GM18505 (cell line): ENCODE results near the gene GDPD4.

ENCODE experiments used
- ATAC-seq: cut with Tn5 transposase; IDR thresholded peaks from one replicate; pipeline ENCODE4 v1.9.1; 2021; ENCODE audit not compliant: unreplicated experiment
- POLR2A ChIP-seq: IDR thresholded peaks from 4 replicates; pipeline ENCODE4 v1.6.1; 2011; ENCODE audit warnings: borderline replicate concordance; ENCODE audit not compliant: insufficient read depth, insufficient read length; ENCODE audit errors: extremely low read depth

Gene GDPD4

DNA sequence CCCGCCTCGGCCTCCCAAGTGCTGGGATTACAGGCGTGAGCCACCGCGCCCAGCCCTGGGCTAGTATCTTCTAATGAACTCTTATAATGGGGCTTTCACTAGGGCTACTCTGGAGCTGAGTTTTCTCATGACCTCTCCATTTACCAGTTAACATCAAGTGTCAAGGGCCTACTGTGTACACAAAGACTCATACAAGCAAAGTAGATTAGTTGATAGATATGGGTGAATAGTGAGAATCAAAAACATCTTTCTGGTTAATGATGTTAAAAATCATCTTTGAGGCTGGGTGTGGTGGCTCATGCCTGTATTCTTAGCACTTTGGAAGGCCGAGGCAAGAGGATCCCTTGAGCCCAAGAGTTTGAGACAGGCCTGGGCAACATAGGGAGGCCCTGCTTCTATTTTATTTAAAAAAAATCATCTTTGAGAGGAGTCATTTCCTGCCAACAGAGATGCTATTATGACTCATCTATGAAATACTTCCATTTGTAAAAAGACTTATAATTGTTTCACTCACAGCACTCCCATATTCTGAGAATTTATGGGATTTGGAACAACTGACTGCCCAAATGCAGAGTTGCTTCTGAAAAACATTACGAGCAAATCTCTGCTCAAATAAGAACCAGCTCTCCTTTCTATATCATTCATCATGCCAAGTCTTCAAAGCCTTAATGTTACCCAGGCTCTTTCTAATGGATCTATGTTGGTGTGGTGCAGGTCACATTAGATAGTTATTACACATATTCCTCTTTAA lies 57.0 kb downstream of the GDPD4 start:
- no peak for ATAC-seq
- TF ChIP-seq POLR2A = no peak

GRCh38 chr11:77236901-77237300 lies 64.6 kb downstream of the GDPD4 start:
- ATAC-seq = no peak
- TF ChIP-seq POLR2A = no peak

DNA sequence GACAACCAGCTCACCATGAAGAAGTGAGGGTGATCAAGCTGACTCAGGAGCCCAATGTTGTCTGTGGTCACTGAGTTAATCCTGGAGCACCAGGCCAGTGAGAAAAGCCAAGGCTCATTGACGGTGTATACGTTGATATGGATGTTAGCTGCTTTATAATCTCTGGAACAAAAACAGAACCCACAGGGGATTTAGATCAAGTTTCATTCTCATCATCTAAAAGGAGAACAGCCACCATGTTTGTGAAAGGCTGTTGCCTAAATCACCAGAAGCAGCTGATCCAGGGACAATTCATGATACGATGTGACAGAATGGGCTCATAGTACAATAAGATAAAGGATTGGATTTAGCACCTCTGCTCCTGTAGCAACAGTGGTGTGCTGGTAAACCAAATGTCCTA lies 68.5 kb downstream of the GDPD4 start:
- TF ChIP-seq POLR2A = no peak
- ATAC-seq = no peak

GRCh38 chr11:77232242-77232641 lies 69.2 kb downstream of the GDPD4 start:
- TF ChIP-seq POLR2A = no peak
- ATAC-seq = no peak

- TF ChIP-seq POLR2A = no peak
- ATAC-seq = no peak
These were observed 69.7 kb downstream of the GDPD4 start for GRCh38 chr11:77231800-77232199.

DNA sequence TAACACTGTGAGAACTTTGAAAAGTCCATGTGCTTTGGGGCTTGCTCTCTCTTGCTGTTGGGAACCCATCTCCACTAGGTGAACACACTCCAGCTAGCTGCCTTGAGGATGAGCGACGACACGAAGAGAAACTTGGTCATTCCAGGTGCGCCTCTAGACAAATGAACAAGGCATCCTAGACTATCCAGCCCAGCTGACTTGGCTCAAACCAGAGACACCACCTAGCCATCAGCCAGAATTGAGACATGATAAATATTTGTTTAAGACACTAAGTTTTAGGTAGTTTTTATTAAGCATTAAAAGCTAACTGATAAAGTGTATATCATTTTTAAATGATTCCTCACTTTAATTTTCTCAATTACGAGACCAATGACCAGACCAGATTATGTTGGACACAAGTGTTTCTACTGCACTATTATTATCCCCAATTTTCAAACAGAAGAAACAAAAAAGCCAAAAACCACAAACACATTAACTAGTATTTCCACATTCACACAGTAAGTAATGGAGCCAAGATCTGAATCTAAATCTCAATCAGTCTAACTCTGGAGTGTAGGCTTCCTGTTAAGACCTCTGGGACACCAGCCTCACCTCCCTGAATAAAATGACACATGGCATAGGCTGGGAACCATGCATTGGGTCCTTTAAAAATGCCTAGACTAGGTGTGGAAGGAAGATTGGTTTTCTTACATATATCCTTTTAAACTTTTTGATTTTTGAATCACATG lies 70.4 kb downstream of the GDPD4 start:
- no peak for TF ChIP-seq POLR2A
- ATAC-seq = no peak

- no peak for TF ChIP-seq POLR2A
- ATAC-seq = no peak
These were observed 77.7 kb downstream of the GDPD4 start for GRCh38 chr11:77223797-77224196.

GRCh38 chr11:77217156-77217555 lies 84.3 kb downstream of the GDPD4 start:
- no peak for TF ChIP-seq POLR2A
- no peak for ATAC-seq

DNA sequence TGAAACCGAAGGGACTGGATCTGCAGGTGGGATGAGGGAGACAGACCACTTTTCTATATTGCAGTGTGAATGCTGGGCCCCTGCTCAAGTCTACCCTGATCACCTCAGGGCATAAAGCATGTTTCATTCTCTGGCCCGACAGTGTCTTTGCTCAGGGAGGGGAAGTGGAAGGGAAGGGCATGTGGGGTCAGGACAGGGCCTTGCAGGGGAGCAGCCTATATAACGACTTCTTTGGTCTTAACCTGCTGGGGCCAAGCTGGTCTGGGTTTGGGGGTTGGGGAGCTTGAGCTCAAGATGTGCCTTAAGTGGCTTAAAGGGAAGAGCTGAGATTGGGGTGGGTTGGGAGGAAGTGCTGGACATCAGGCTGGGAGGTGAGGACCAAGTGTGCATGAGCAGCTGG lies 86.4 kb downstream of the GDPD4 start:
- no peak for ATAC-seq
- TF ChIP-seq POLR2A = no peak

DNA sequence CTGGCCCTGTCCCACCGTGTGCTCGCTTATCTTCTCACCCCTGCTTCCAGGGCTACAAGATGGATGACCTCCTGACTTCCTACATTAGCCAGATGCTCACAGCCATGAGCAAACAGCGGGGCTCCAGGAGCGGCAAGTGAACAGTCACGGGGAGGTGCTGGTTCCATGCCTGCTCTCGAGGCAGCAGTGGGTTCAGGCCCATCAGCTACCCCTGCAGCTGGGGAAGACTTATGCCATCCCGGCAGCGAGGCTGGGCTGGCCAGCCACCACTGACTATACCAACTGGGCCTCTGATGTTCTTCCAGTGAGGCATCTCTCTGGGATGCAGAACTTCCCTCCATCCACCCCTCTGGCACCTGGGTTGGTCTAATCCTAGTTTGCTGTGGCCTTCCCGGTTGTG lies 86.9 kb downstream of the GDPD4 start:
- TF ChIP-seq POLR2A = no peak

DNA sequence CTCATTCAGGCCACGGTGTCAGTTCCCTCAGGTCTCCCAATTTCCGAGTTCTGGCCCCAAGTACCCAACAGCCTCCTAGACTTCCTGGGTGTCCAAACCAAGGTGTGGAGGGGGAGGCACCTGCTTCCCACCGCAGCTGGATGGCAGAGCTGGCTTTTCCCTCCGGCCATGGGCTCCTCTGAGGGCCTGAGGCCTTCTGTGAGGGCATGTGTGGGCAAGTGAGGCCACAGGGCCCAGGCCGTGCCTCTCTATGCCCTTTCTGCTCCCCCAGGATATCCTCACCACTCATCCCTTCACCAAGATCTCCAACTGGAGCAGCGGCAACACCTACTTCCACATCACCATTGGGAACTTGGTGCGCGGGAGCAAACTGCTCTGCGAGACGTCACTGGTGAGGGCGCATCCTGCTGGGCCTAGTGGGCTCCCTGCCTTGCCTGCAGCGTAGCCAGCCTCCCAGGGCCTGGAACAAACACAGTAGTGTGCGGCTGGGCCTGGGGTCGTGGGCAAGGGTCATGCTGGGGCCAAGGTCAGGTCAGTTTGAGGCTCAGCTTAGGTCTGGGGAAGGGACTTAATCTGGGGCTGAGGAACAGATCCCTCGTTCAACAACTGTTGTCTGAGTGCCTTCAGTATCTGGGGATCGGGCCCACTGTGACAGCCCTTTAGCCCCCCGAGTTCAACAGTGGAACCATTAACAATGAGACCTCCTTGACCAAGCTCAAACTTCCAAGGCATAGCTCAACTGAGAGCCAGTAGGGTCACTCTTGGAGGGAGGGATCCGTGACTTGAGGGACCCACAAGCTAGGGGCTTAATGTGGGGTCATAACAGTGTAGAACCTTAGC lies 87.7 kb downstream of the GDPD4 start:
- ATAC-seq = no peak
- TF ChIP-seq POLR2A = no peak

More for the DNA sequence above, 86.9 kb downstream of the GDPD4 start:
- no peak for ATAC-seq

DNA sequence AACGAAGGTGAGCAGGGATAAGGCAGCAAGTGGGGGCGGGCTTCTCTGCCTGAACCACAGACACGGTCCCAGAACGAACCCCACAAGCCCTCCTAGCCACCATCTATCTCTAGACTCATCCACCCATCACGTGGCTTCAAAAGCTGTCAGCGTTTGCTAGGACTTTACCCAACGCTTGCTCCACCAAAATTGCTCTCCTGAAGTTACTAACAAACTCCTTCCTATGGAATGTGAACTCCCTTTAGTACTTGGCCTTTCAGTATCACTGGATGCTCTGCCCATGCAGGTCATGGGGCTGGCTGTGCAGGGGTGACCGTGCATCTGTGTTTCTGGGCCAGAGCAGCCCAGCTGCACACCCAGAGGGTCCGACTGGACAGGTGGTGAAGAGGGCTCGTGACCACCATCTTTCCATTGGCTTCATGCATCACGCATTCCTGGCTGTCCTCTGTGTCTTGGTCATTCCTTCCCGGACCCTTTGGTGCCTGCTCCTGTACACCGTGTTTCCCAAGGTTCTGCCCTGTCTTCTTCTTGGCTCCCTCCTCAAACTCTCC lies 88.4 kb downstream of the GDPD4 start:
- TF ChIP-seq POLR2A = no peak
- ATAC-seq = no peak
